GM12873 (cell line): ENCODE results near the gene FASTKD2.

Source experiments
- CTCF ChIP-seq: IDR thresholded peaks from 2 replicates; pipeline ENCODE4 v1.5.1; 2012; ENCODE audit warnings: low read depth, mild to moderate bottlenecking, moderate library complexity, low read length, control low read depth; ENCODE audit not compliant: insufficient read depth; ENCODE audit errors: missing control alignments

FASTKD2 gene

GRCh38 chr2:206792645-206793044 is 27.2 kb downstream of the FASTKD2 start:
- TF ChIP-seq CTCF = no peak

- TF ChIP-seq CTCF = no peak
Measured at GRCh38 chr2:206797376-206797775, 32.0 kb downstream of the FASTKD2 start.

- TF ChIP-seq CTCF = no peak
Measured at GRCh38 chr2:206798000-206798399, 32.6 kb downstream of the FASTKD2 start.

GRCh38 chr2:206799083-206799482 is 33.7 kb downstream of the FASTKD2 start:
- no peak for TF ChIP-seq CTCF

- peak; percentile 73 for TF ChIP-seq CTCF
Measured at GRCh38 chr2:206800506-206801417, 35.4 kb downstream of the FASTKD2 start.

GRCh38 chr2:206801418-206802189 is 36.2 kb downstream of the FASTKD2 start:
- no peak for TF ChIP-seq CTCF

GRCh38 chr2:206802654-206803514 is 37.5 kb downstream of the FASTKD2 start:
- TF ChIP-seq CTCF = no peak
